Measurements from ENCODE around the gene XXYLT1. TPM values are rescaled to one million over a fixed set of nuclear protein-coding genes. Genes with fewer than 3 reads are reported as not detected.

XXYLT1 gene
- 10 to 100 TPM in 1 of 4 donors, 1 to 10 TPM in 3; 5.4 to 18.2 (median 6.9) TPM for total RNA-seq

- peak in 5 of 6 experiments; percentile 53 to 75 (median 69) for TF ChIP-seq CTCF (IDR thresholded peaks at IDR 0.05)
- peak in 1 of 2 donors; percentile 50 for TF ChIP-seq POLR2A (IDR thresholded peaks at IDR 0.05)
These were observed at the start of gene XXYLT1 for GRCh38 chr3:195270817-195271409. Gene XXYLT1 (minus strand): TSS chr3:195271159. CDS start chr3:195271058, 101 bp downstream.

GRCh38 chr3:195319060-195319459 is 48.1 kb upstream of the XXYLT1 start:
- Histone ChIP-seq H3K4me1 (no peaks in the 10 kb centered on the region), H3K36me3 (peaks cover 0 to 39% (median 0%) of the 10 kb centered on the region in 3 donors), H3K27me3 (no peaks in the 10 kb centered on the region), H3K4me3 (no peak overlapping the region), H3K9me3 (peaks cover 0 to 7% (median 2%) of the 10 kb centered on the region in 4 donors), H3K27ac (no peak overlapping the region)
- DNase-seq, result no peak
- TF ChIP-seq POLR2A (IDR thresholded peaks at IDR 0.05) (no peak), CTCF (IDR thresholded peaks at IDR 0.05) (no peak)

More at GRCh38 chr3:195270817-195271409, at the start of gene XXYLT1:
- H3K36me3 ChIP-seq, result no peaks in the 10 kb centered on the region
- H3K9me3 ChIP-seq, result no peaks in the 10 kb centered on the region
- DNase-seq, result peak; percentile 81 to 95 (median 94)
- H3K4me1 ChIP-seq, result peaks cover 0 to 20% (median 10%) of the 10 kb centered on the region in 4 donors
- H3K27me3 ChIP-seq, result no peaks in the 10 kb centered on the region
- H3K4me3 ChIP-seq, result peak within 1 kb of the TSS; percentile 76 to 97 (median 84)
- peak within 1 kb of the TSS; percentile 79 to 93 (median 88) for H3K27ac ChIP-seq

- Histone ChIP-seq H3K27ac (no peak overlapping the region), H3K36me3 (peaks cover 0 to 8% (median 0%) of the 10 kb centered on the region in 3 donors), H3K4me1 (no peaks in the 10 kb centered on the region), H3K9me3 (no peaks in the 10 kb centered on the region), H3K4me3 (no peak overlapping the region), H3K27me3 (no peaks in the 10 kb centered on the region)
- DNase-seq, result no peak
- no peak for TF ChIP-seq POLR2A (IDR thresholded peaks at IDR 0.05)
- no peak for TF ChIP-seq CTCF (IDR thresholded peaks at IDR 0.05)
These were observed 41.8 kb upstream of the XXYLT1 start for GRCh38 chr3:195312714-195313113.

- no peak for DNase-seq
- Histone ChIP-seq H3K27me3 (no peaks in the 10 kb centered on the region), H3K36me3 (peaks cover 0 to 8% (median 0%) of the 10 kb centered on the region in 3 donors), H3K4me3 (no peak overlapping the region), H3K4me1 (no peaks in the 10 kb centered on the region), H3K9me3 (no peaks in the 10 kb centered on the region), H3K27ac (no peak overlapping the region)
- TF ChIP-seq POLR2A (IDR thresholded peaks at IDR 0.05) (no peak), CTCF (IDR thresholded peaks at IDR 0.05) (no peak)
These were observed 36.8 kb upstream of the XXYLT1 start for GRCh38 chr3:195307711-195308110.

- TF ChIP-seq POLR2A (IDR thresholded peaks at IDR 0.05) (no peak), CTCF (IDR thresholded peaks at IDR 0.05) (no peak)
- DNase-seq, result no peak
- Histone ChIP-seq H3K36me3 (peaks cover 0 to 14% (median 0%) of the 10 kb centered on the region in 3 donors), H3K27ac (no peak overlapping the region), H3K27me3 (no peaks in the 10 kb centered on the region), H3K9me3 (no peaks in the 10 kb centered on the region), H3K4me3 (no peak overlapping the region), H3K4me1 (no peaks in the 10 kb centered on the region)
These were observed 35.4 kb upstream of the XXYLT1 start for GRCh38 chr3:195306369-195306768.
